Measurements from ENCODE around the gene SETD7. TPM values are rescaled to one million over a fixed set of nuclear protein-coding genes. Genes with fewer than 3 reads are reported as not detected.
"Not testable (repeated sequence)": the region's sequence is repeated elsewhere in the genome, so short reads cannot be mapped to it uniquely, and the experiment has no call there.

SETD7 gene
- total RNA-seq, 4 donors from 2014 or later: 19.7 to 31.3 (median 24.8) TPM

DNA sequence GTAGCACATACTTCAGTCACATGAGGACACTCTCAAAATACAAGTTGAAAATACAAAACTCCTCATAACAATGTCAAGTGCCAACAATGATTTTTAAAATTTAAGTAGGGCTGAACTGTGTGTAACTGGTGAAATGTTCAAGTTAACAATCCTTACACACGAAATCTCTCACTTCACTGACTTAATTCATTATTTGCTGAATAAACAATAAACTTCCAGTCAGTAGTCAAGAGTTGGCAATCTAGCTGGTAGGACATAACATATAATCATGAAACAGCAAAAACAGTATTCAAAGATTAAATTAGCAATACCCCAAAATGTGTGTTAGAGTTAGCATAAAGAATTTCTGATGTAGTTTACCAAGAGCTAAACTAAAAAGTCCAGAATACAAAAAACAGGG, 104.0 kb downstream of the SETD7 start:
- 20 to 70% methylated on average over 1 of the region's 1 CpG for whole genome bisulfite sequencing, 2 donors (ENCODE audit: low coverage in 1 of 2)
- DNase-seq: no peak
- no peaks in the 10 kb centered on the region for H3K9me3 ChIP-seq
- no peaks in the 10 kb centered on the region for H3K27me3 ChIP-seq
- H3K4me3 ChIP-seq: no peak overlapping the region
- peak overlapping the region; percentile 90 to 97 (median 94) for H3K27ac ChIP-seq
- H3K36me3 ChIP-seq: no peaks in the 10 kb centered on the region
- no peak for TF ChIP-seq EP300 (IDR thresholded peaks at IDR 0.05; ENCODE audit: low read depth)
- H3K4me1 ChIP-seq: peaks cover 15 to 35% (median 23%) of the 10 kb centered on the region in 4 donors
- in situ Hi-C loops (cut with MboI; ENCODE audit: low pct_ligation_motif_present in 1 of 4, low pct_unique_long_range_greater_than_20kb in 1 of 4, low sequenced_read_pairs in 3 of 4) (no loop called here), intact Hi-C loops (cut with DNase I; ENCODE audit: low total_unique reads) (no loop called here)

DNA sequence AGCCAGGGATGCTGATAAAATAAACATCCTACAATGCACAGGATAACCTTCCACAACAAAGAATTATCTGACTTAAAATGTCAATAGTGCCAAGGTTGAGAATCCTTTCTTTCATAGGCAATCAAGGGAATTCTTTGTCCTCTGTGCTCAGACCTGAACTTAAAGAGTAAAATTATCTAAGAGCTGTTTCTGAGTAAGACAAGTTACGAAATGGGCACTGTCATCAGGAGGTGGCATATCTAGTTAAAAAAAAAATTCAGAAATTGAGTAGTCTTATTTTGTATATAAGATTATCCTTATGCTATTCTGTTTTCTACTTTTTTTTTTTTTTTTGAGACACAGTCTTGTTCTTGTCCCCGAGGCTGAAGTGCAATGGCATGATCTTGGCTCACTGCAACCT, 105.4 kb downstream of the SETD7 start:
- WGBS, 2 donors (ENCODE audit: low coverage in 1 of 2): 100% methylated on average over 2 of the region's 2 CpGs
- no peaks in the 10 kb centered on the region for H3K27me3 ChIP-seq
- TF ChIP-seq EP300 (IDR thresholded peaks at IDR 0.05; ENCODE audit: low read depth): no peak
- TF ChIP-seq, protein P1, sequence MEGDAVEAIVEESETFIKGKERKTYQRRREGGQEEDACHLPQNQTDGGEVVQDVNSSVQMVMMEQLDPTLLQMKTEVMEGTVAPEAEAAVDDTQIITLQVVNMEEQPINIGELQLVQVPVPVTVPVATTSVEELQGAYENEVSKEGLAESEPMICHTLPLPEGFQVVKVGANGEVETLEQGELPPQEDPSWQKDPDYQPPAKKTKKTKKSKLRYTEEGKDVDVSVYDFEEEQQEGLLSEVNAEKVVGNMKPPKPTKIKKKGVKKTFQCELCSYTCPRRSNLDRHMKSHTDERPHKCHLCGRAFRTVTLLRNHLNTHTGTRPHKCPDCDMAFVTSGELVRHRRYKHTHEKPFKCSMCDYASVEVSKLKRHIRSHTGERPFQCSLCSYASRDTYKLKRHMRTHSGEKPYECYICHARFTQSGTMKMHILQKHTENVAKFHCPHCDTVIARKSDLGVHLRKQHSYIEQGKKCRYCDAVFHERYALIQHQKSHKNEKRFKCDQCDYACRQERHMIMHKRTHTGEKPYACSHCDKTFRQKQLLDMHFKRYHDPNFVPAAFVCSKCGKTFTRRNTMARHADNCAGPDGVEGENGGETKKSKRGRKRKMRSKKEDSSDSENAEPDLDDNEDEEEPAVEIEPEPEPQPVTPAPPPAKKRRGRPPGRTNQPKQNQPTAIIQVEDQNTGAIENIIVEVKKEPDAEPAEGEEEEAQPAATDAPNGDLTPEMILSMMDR (IDR thresholded peaks at IDR 0.05): no peak
- TF ChIP-seq POLR2A (IDR thresholded peaks at IDR 0.05): no peak
- no peak for TF ChIP-seq POLR2AphosphoS5 (IDR thresholded peaks at IDR 0.05)
- in situ Hi-C loops (cut with MboI; ENCODE audit: low pct_ligation_motif_present in 1 of 4, low pct_unique_long_range_greater_than_20kb in 1 of 4, low sequenced_read_pairs in 3 of 4) (no loop called here), intact Hi-C loops (cut with DNase I; ENCODE audit: low total_unique reads) (no loop called here)
- no peak overlapping the region for H3K4me3 ChIP-seq
- H3K27ac ChIP-seq: no peak overlapping the region
- no peaks in the 10 kb centered on the region for H3K36me3 ChIP-seq
- DNase-seq: no peak
- H3K4me1 ChIP-seq: peaks cover 7 to 24% (median 18%) of the 10 kb centered on the region in 4 donors
- no peaks in the 10 kb centered on the region for H3K9me3 ChIP-seq

DNA sequence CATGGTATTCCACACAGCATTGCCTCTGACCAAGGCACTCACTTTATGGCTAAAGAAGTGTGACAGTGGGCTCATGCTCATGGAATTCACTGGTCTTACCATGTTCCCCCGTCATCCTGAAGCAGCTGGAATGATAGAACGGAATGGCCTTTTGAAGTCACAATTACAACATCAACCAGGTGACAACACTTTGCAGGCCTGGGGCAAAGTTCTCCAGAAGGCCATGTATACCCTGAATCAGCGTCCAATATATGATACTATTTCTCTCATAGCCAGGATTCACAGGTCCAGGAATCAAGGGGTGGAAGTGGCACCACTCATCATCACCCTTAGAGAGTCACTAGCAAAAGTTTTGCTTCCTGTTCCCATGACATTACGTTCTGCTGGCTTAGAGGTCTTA, 108.9 kb downstream of the SETD7 start:
- H3K36me3 ChIP-seq; H3K9me3 ChIP-seq; intact Hi-C loops (cut with DNase I; ENCODE audit: low total_unique reads); H3K27me3 ChIP-seq; DNase-seq; H3K4me1 ChIP-seq; H3K27ac ChIP-seq; in situ Hi-C loops (cut with MboI; ENCODE audit: low pct_ligation_motif_present in 1 of 4, low pct_unique_long_range_greater_than_20kb in 1 of 4, low sequenced_read_pairs in 3 of 4); H3K4me3 ChIP-seq: not testable (repeated sequence)
- WGBS, 2 donors (ENCODE audit: low coverage in 1 of 2): 93 to 100% methylated on average over 2 to 4 of the region's 4 CpGs

Other genes starting within 250 kb of the SETD7 start
- 1 to 10 TPM; 6.8 to 8.1 (median 7.1) TPM for gene RAB33B, start 102.1 kb downstream of the SETD7 start, total RNA-seq
- gene MGST2, start 109.6 kb upstream of the SETD7 start, total RNA-seq: 10 to 100 TPM in 3 of 4 donors, 1 to 10 TPM in 1; 3.4 to 91.5 (median 39.4) TPM